Measurements from ENCODE around the gene SLC35A4. TPM values are rescaled to one million over a fixed set of nuclear protein-coding genes. Genes with fewer than 3 reads are reported as not detected.

The SLC35A4 gene
- total RNA-seq, 4 donors from 2014 or later, result 41.4 to 56.9 (median 52.6) TPM

DNA sequence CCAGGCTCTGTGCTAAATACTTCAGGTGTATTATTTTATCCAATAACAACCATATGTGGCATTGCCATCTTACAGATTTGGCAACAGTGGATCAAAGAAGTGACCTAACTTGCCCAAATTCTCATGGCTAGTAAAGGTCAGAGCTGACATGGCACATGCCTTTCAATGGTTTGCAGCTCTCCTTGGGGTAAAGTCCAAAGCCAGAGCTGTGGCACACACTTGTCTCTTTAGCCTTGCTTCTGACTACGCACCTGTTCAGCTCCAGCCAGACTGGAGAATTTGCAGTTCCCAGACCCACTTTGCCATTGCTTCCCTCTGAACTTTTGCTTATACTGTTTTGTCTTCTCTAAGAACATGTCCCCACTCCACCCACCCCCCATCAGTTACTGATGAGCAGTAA is 5.9 kb downstream of the SLC35A4 start:
- DNase-seq, result no peak
- H3K9me3 ChIP-seq, result no peaks in the 10 kb centered on the region
- peaks cover 5 to 66% (median 36%) of the 10 kb centered on the region in 3 donors for H3K4me1 ChIP-seq
- TF ChIP-seq, protein P1, sequence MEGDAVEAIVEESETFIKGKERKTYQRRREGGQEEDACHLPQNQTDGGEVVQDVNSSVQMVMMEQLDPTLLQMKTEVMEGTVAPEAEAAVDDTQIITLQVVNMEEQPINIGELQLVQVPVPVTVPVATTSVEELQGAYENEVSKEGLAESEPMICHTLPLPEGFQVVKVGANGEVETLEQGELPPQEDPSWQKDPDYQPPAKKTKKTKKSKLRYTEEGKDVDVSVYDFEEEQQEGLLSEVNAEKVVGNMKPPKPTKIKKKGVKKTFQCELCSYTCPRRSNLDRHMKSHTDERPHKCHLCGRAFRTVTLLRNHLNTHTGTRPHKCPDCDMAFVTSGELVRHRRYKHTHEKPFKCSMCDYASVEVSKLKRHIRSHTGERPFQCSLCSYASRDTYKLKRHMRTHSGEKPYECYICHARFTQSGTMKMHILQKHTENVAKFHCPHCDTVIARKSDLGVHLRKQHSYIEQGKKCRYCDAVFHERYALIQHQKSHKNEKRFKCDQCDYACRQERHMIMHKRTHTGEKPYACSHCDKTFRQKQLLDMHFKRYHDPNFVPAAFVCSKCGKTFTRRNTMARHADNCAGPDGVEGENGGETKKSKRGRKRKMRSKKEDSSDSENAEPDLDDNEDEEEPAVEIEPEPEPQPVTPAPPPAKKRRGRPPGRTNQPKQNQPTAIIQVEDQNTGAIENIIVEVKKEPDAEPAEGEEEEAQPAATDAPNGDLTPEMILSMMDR (IDR thresholded peaks at IDR 0.05), result no peak
- TF ChIP-seq POLR2A (IDR thresholded peaks at IDR 0.05), result no peak
- intact Hi-C loops (cut with DNase I), result no loop called here
- H3K27me3 ChIP-seq, result no peaks in the 10 kb centered on the region
- H3K4me3 ChIP-seq, result no peak overlapping the region
- peak overlapping the region in 3 of 4 donors; percentile 68 to 83 (median 70) for H3K27ac ChIP-seq
- peaks cover 8 to 46% (median 14%) of the 10 kb centered on the region in 3 donors for H3K36me3 ChIP-seq
- 90 to 100% methylated on average over 1 of the region's 1 CpG for WGBS, 2 donors

DNA sequence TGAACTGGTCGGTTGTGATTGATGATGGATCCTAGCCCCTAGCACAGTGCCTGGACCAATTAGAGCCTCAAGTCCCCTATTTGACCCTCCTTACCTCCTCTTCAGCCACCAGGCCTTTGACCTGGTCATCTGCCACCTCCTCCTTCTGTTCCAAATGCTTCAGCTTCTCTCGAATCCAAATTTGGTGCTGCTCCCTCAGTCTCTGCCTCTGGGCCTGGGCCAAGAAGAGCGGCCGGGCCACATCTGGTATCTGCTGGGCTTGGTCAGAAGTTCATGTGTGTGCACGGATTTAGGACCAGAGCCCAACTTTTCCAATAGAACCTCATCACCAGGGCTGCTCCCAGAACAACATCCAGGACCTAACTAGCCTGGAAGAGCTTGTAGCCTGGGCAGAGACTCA is 6.5 kb downstream of the SLC35A4 start:
- DNase-seq, result no peak
- TF ChIP-seq, protein P1 (IDR thresholded peaks at IDR 0.05), result no peak
- no peak for TF ChIP-seq POLR2A (IDR thresholded peaks at IDR 0.05)
- 59 to 60% methylated on average over 2 of the region's 5 CpGs for WGBS, 2 donors
- Histone ChIP-seq H3K9me3 (no peaks in the 10 kb centered on the region), H3K27ac (peak overlapping the region in 3 of 4 donors; percentile 68 to 83 (median 70)), H3K27me3 (no peaks in the 10 kb centered on the region), H3K36me3 (peaks cover 8 to 44% (median 14%) of the 10 kb centered on the region in 3 donors), H3K4me3 (no peak overlapping the region), H3K4me1 (peaks cover 5 to 60% (median 30%) of the 10 kb centered on the region in 3 donors)
- intact Hi-C loops (cut with DNase I), result no loop called here

DNA sequence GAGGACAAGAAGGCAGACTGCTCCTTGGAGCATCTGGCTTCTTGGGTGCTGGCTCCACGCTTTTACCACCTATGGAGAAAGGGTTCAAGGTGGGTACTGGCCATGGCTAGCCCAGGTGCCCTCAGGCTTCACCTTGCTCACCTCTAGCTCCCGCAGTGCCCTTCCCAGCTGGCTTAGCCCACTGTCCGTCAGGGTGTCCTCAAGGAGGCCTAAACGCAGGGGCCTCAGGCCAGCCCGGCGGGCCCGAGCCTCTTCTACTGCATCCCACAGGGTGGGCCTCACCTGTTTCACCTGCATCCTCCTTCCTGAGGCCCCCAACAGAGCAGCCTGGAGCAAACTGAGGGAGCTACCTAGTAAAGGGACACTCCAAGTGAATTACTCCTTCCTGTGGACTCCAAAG is 9.1 kb downstream of the SLC35A4 start:
- no peaks in the 10 kb centered on the region for H3K9me3 ChIP-seq
- peak overlapping the region in 1 of 4 donors; percentile 20 for H3K27ac ChIP-seq
- no peak for DNase-seq
- intact Hi-C loops (cut with DNase I), result no loop called here
- H3K36me3 ChIP-seq, result peaks cover 0 to 18% (median 0%) of the 10 kb centered on the region in 3 donors
- no peak overlapping the region for H3K4me3 ChIP-seq
- 94 to 96% methylated on average over 5 to 7 of the region's 7 CpGs for WGBS, 2 donors
- peaks cover 3 to 34% (median 6%) of the 10 kb centered on the region in 3 donors for H3K4me1 ChIP-seq
- TF ChIP-seq, protein P1 (IDR thresholded peaks at IDR 0.05), result no peak
- no peak for TF ChIP-seq POLR2A (IDR thresholded peaks at IDR 0.05)
- H3K27me3 ChIP-seq, result no peaks in the 10 kb centered on the region

DNA sequence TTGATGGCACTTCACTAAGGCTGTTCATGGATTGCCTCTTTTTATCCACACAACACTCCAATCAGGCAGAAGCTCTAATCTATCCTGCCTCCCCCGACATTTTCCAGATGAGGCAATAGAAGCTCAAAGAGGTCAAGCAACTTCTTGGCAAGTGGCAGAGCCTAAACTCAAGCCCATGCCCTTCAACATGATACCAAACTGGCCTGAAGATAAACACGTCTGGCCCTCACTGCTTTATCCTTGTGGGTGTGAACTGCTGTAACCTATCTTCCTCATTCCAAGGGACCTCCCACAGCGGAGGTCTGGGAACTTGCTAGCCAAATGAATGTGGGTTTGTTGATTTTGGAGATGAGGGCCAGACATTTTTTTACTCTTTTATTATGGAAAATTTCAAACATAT is 9.5 kb downstream of the SLC35A4 start:
- no peak for DNase-seq
- peaks cover 0 to 29% (median 4%) of the 10 kb centered on the region in 3 donors for H3K4me1 ChIP-seq
- intact Hi-C loops (cut with DNase I), result no loop called here
- H3K9me3 ChIP-seq, result no peaks in the 10 kb centered on the region
- no peak overlapping the region for H3K4me3 ChIP-seq
- TF ChIP-seq POLR2A (IDR thresholded peaks at IDR 0.05), result no peak
- TF ChIP-seq, protein P1 (IDR thresholded peaks at IDR 0.05), result no peak
- no peaks in the 10 kb centered on the region for H3K27me3 ChIP-seq
- 56 to 62% methylated on average over 3 of the region's 3 CpGs for WGBS, 2 donors
- no peak overlapping the region for H3K27ac ChIP-seq
- H3K36me3 ChIP-seq, result peaks cover 0 to 13% (median 0%) of the 10 kb centered on the region in 3 donors

DNA sequence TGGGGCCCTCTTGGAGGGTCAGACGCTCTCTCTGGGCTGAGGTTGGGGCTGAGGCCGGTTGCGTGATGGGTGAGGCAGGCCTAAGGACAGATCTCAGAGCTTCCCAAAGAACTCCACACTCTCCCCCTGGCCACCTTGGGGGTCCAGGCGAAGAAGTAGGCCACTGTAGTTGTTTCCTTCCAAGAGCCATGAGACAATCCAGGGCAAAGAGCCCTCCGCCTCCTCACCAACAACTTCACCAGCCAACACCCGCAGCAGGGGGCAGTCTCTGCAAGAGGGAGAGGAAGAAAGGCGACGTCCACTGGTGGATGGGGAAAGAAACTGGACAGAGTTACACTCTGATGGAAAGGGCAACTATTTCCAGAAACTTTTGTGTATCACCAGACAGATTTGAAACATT is 10.7 kb downstream of the SLC35A4 start:
- Histone ChIP-seq H3K4me1 (peaks cover 0 to 18% (median 4%) of the 10 kb centered on the region in 3 donors), H3K4me3 (no peak overlapping the region), H3K27ac (no peak overlapping the region), H3K9me3 (no peaks in the 10 kb centered on the region), H3K27me3 (no peaks in the 10 kb centered on the region), H3K36me3 (peaks cover 0 to 5% (median 0%) of the 10 kb centered on the region in 3 donors)
- no peak for DNase-seq
- 73 to 80% methylated on average over 4 to 7 of the region's 8 CpGs for WGBS, 2 donors
- TF ChIP-seq, protein P1 (IDR thresholded peaks at IDR 0.05), result peak in 5 of 6 experiments; percentile 11 to 49 (median 30)
- no peak for TF ChIP-seq POLR2A (IDR thresholded peaks at IDR 0.05)
- intact Hi-C loops (cut with DNase I), result no loop called here

All from esophagus squamous epithelium (tissue), 5 donors.